NB4 (cell line): ENCODE data around the gene UBE2QL1.

ENCODE experiments used
- CTCF ChIP-seq: IDR thresholded peaks from one replicate; pipeline ENCODE4 v1.5.1; 2012; ENCODE audit warnings: low read depth, low read length
- MYC ChIP-seq: IDR thresholded peaks from 2 replicates; pipeline ENCODE4 v1.6.1; 2011; ENCODE audit warnings: low read depth, low read length
- POLR2A ChIP-seq: IDR thresholded peaks from 2 replicates; pipeline ENCODE4 v1.6.1; 2011; ENCODE audit warnings: mild to moderate bottlenecking; ENCODE audit not compliant: insufficient read length; ENCODE audit errors: extremely low read depth

GRCh38 chr5:6503342-6503741, 54.7 kb downstream of the UBE2QL1 start:
- TF ChIP-seq CTCF (no peak), MYC (no peak), POLR2A (no peak)
